ENCODE results near the gene FAM174B.

FAM174B gene

DNA sequence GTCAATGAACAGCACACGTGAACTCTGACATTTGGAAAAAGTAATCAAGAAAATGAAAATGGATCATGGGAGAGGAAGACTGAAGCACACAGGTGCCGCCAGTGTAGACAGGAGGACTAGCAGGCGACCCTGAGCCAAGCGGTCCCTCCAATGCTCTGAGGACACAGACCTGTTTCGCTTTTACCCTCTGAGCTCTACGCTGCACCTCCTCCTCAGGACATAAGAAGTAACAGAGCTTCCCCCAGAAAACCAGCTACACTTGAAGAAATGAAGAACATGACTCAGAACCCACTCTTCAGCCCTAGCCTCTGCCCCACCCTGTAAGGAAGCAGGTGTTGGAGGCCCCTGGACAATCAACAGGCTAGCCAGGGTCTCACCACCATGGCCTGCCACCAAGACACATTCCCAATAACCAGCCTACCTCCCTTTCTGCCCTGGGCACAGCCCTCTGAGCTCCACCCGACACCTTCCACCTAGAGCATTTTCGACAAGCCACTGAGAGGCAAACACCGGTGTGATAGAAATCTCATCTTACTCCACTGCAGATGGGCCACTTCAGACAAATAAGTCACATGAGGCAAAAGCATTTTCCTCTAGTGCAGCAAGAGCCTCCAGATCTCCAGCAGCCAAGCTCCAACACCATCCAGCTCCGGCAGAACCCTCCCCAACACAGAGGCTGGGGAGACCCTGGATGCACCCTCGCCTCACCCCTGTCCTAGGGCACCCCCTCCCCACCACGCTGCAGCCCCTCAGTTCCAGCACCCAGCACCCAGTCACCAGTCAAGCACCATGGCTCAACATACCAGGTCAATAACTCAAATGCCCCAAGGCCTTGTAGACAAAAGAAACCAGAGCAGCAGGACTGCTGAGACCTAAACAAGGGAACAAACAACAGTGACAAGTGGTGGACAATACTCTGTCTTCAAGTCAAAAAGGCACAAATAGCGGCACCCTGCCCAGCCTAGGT, 11.4 kb downstream of the FAM174B start:
- no peak for DNase-seq (ENCODE audit: low read depth in 3 of 3)

DNA sequence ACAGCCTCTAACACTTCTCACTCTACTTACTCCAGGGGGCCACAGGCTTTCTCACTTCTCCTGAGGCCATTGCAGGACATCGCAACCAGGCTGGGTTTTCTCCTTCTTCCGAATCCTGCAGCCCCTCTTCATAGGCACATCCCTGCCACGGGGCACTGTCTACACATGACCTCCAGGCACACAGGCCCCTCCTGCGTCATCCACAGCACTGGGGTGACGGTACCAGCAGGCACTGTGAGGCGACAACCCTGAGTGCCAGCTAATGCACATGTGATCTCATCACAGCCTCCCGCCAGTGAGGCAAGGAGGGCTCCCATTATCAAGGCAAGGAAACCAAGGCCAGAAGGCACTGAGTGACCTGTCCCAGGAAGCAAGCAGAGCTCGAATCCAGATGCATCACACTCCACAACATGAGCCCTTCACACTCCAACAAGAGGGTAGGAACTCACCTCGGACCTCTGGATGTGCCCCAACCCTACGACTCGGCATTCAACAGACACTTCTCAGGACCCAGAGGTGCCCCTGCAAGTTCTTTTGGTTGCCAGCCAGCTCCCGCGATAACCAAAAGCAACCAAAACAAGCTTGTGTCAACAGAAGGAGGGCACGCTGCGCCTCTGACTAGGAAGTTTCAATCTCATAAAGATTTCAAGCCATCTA, 16.7 kb downstream of the FAM174B start:
- no peak for DNase-seq (ENCODE audit: low read depth in 3 of 3)

DNA sequence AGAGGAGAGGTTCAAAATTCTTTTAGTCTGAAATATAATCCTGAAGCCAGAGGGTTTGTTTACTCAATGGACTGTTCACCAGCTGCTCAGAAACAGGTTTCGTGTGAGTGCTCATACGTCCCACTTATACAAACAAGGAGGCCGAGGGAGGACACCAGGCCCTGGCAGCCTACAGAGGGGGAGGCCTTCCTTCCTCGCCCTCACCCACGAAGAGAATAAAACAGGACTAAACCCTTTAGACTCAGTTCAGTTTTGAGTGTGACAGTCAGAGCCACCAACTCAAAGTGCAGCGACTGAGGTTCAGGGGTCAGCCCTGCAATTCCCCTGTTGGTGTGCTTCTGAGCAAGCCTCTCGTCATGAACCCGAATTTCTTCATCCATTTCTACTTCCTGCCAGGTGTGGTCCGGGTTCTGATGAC, 17.3 kb downstream of the FAM174B start:
- no peak for DNase-seq (ENCODE audit: low read depth in 3 of 3)

DNA sequence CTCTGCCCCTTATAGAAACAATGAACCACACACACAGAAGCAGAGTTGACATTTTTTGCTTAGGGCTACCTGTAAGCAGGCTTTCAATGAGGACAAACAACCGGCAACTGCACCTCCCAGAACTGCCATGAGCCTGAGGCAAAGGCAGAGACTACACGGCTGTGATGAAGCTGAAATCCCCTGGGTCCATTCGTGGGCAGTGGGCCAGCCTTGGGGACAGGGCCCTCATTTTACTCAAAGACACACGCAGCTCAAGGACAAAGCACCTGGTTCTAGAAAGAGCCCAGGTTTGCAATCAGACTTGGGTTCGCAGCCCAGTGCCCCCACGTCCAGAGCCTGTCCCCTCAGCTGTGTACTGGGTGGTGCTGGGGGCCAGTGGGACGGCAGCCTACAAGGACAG, 17.9 kb downstream of the FAM174B start:
- DNase-seq (ENCODE audit: low read depth in 3 of 3): no peak

DNA sequence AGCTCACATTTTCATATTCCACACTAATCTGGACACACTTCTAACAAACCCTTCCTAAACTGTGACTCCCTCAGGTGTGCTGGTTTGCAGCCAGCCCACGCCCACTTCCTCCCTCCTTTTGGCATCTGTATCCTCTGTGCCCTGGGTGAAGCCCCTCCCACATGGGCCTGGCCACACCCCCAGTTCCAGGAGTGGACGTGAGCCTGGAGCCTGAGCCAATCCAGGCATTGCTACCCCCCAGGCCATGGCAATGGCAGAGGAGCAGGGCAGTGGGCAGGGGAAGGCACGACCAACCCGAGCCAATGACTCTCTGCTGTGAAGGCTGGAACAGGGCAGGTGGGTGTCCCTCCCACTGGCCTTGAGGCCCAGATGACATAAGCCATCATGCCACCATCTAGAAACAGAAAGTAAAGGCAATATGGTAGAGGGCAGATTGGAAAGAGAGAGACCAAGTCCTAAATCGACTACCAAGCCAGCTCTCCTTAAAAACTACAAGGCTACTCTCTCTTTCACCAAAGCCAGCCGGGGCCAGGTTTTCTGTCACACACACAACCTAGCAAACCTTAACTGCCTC, 18.6 kb downstream of the FAM174B start:
- no peak for DNase-seq (ENCODE audit: low read depth in 3 of 3)

DNA sequence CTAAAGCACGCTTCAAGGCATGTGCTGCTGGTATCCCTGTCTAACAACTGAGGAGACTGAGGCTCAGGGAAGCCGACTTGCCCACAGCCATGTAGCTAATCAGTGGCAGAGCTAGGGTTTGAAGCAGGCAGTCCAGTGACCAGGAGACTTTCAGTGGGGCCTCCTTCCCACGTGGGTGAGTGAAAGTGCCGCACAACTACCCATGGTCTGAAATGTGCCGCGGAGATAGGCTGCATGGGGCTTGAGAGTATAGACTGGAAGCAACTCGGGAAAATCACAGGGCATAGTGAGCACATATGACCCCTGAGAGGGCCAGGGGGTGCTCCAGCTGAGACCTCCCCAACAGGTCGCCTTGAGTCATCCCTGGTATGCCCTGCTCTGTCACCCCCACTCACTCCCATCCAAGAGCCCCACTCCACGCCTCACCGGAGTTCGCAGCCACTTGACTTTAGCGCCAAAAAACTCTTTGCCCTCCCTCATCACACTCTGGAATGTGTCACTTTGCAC, 19.1 kb downstream of the FAM174B start:
- DNase-seq (ENCODE audit: low read depth in 3 of 3): no peak

DNA sequence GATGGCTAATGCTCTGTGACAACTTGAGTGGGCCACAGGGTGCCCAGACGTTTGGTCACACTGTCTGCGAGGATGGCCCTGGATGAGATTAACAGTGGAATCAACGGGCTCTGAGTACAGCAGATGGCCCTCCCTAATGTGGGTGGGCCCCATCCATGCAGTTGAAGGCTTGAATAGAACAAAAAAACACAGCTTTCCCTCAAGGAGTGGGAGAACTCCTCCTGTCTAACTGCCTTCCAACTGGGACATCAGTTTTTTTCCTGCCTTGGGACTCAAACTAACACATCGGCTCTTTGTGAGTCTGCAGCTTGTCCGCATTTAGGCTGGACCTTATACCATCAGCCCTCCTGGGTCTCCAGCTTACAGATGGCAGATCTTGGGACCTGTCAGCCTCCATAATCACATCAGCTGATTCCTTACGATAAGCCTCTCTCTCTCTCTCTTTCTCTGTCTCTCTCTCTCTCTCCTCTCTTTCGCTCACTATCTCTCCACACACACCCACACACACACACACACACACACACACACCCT, 20.8 kb downstream of the FAM174B start:
- DNase-seq (ENCODE audit: low read depth in 3 of 3): no peak

DNA sequence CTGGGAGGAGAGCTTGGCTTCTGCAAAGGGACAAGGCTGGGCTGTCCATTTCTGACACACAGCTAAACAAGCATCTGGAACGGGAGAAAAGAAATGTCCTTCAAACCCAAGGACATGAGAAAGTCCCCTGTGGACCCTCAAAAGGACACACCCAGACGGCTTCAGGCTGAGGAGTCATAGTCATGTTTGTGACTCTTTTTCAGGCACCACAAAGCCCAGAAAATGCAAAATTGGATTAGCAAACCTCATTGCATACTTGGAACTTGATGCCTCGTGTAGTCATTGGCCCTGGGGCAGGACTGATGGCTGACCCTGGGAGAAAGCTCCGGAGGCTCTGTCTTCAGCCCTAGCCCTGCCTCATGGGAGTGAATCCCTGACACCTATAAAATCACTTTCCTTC, 21.5 kb downstream of the FAM174B start:
- no peak for DNase-seq (ENCODE audit: low read depth in 3 of 3)

DNA sequence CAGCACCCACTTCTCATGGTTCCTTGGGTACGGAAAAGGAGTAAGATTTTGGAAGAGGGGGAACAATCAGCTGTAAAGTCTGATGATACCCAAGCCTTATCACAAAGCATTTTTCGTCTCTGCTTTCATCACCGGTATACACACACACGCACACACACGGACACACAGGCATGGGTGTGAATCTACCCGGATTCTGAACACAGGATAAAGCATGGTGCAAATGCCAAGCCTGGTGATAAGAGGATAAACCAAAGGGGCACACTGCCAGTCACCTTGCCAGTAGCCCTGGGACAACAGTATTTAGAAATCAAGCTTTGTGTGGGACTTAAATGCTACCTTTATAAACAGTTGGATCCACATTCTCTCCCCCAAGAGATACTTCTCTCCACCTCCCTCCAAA, 22.2 kb downstream of the FAM174B start:
- DNase-seq (ENCODE audit: low read depth in 3 of 3): no peak

DNA sequence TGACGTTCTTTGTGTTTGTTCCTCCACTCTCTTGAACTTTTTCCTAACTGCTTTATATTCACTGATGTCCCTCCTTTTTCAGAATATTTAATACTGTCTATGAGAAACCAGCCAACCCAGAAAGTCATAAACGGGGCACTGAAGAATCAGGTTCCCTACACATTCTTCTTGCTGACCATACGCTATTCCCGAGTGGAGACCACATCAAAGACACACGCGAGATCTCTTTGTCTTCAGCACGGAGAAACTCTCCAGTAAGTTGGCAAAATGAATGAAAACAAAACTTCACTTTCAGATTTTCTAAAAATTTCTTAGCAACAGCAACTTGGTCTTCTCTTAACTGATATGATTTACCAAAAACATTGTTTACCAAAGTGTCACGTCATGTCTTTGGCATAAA, 22.6 kb downstream of the FAM174B start:
- DNase-seq (ENCODE audit: low read depth in 3 of 3): no peak

DNA sequence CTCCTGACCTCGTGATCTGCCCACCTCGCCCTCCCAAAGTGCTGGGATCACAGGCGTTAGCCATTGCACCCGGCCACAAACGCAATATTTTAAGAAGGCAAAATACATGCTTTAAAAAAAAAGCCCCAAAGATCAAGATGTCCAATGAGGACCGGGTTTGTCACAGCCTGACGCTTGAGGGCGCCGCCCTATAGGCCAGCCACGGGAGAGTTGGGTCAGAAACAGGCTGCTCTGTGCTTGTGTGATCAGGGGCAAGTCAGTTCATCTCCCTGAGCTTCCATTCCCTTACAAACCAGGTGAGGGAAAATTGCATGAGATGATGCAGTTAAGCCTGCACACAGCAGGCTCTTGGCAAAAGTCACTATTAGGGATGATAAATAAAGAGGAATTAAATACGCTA, 23.9 kb downstream of the FAM174B start:
- no peak for DNase-seq (ENCODE audit: low read depth in 3 of 3)

DNA sequence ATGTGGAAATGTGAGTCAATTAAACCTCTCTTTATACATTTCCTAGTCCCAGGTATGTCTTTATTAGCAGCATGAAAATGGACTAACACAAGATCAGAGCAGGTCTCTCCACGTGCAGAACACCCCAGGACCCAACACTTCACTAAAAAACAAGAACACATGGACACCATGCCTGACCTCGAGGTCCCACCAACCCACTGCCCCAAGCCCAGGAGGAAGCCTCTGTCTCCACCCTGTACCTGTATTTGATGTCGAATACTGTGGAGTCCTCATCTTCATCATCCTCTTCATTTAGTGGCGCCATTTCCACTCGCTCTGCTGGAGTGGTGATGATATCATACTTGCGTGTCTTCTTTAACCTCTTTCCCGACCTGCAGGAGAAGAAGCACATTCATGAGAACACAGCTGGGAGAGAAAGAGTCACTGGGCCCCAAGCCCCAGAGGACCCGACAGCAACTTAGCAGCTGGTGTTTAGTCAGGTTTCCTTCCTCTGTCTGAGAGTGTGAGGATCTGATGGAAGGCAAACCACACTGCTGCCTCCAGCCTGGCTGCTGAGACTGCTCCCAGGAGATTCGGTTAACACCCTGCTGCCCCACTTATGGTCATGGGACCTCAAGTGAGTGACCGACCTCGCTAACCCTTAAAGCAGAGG, 25.5 kb downstream of the FAM174B start:
- DNase-seq (ENCODE audit: low read depth in 3 of 3): no peak

DNA sequence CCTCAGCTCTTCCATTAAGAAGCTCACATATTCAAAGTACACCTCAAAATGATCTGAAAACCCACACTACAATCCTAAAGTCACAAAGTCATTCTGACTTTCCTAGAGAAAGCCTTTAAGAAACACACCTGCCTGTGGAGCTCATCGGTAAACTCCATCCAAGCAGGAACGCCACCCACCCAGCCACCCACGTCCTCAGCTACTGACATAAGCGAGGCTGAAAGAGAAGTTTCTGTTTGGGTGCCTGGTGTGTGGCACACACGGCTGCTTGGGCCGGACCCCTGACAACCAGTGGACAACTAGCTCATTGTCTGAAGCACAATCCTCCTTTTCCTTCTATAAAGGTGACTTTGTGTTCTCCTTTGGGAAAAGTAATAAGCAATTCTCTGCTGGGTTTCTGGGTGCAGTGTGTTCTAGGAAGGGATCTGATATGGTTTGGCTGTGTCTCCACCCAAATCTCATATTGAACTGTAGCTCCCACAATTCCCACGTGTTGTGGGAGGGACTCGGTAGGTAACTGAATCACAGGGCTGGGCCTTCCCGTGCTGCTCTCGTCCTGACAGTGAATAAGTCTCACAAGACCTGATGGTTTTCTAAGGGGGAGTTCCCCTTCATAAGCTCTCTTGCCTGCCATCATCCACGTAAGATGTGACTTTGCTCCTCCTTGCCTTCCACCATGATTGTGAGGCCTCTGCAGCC, 26.1 kb downstream of the FAM174B start:
- DNase-seq (ENCODE audit: low read depth in 3 of 3): no peak

DNA sequence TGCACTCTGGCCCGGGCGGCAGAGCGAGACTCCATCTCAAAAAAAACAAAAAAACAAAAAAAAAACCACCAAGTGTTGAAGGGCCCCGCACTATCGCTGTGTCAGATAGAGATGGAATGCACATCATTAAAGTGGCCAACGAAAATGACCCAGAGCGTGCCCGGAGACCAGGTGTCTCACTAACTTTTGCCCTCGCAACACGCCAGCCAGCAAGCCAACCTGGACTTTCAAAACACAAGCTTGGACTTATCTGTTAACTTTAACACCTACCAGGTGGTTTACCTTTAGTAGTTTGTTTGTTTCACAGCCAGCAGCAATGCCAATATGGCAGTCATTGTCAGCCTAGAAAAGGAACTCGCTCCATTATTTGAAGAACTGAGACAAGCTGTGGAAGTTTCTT, 28.6 kb downstream of the FAM174B start:
- no peak for DNase-seq (ENCODE audit: low read depth in 3 of 3)

DNA sequence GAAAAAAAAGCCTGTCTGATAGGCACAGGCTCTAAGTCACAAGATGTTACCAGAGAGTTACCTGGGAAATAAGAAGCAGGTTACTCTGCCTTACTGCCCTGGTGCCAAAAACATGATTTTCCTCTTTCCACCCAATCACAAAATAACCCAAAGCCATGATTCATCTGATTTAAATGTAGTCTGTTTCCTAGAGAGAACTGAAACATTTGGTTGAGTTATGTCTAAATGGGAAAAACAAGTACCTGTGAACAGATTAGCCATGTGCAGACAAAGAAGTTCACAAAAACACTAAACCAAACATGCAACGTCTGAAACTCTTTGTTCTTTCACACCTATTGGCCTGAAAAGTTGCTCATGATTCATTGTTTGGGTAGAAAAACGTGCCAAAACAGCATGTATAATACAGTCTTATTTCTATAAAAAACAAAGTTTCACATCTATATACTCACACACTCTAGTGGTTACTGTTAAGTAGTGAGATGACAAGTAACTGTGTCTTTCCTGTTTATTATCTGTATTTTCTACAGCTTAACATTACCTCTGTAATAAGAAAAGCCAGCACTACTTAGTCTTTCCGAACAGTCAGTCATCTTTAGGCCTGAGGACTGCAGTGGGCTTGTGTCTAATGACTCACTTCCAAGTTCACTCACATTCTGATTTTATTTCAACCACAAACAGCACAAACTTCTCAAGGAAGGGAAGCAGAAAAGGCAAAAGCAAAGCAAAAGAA, 30.2 kb downstream of the FAM174B start:
- DNase-seq (ENCODE audit: low read depth in 3 of 3): no peak

DNA sequence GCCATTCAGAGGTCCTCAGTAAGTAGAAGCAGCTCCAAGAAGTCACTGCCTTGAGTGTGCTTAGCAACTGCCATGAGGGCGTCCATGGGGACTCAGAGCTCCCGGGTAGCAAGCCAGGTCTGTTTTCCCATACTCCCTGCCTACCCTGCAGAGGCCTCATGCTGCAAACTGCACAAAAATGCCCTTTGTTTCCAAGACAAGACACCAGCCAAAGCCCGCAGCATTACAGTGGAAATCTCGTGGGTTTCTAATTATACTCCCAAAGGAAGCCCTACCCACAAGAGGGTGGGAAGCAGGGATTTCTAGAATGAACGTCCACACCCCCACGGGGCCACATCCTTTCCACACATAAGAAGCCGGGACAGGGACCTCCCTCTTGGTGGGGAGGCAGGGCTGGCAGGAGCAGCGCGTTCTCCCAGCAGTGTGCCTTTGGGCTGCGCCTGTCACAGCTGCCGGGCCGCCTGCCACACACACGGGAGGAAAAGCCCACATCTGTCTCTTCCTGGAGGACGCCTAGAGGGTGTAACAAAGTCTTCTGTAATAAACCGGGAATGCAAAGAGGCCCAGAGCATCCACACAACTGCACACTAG, 31.1 kb downstream of the FAM174B start:
- DNase-seq (ENCODE audit: low read depth in 3 of 3): no peak

DNA sequence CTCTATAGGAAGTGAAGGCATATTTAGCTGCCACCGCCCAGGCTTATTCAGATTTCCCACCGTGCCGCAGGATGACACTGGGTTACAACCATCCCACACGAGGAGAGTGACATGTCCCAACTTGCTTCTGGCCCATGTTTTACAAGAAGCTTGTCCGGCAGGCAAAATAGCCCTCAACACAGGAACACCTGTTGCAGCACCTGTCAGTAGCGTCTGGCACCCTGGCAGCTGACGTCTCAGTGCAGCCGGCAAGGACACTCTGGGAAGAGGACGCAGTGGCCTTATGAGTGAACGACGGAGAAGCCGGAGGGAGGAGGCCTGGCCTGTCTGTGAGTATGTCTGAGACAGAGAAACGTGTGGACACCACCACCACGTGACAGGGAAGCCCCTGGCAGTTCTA, 32.1 kb downstream of the FAM174B start:
- no peak for DNase-seq (ENCODE audit: low read depth in 3 of 3)

DNA sequence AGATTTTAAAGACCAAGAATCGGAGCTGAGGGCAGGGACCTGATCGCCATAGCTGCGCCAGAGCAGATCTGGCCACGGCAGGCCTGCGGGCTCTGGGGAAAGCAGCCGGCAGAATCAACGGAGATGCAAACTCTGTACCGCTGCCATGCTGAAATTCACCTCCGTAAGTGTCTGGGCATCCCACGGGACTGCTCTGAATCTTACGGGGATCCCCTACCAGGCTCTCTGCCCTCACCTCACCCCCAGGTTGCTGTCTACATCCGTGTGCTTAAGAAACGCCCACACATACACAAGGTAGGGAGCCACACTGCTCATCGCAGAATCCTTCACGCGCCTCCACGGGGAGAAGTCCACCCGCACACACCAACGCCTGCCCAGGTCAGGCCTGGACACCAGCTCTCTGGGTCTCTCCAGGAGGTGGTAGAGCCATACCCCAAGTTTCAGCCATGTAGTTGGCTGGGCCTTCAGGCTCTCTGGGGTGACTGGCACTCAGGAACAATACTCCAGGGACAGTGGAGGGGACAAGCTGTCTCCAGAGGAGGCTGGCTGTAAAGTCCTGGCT, 33.5 kb downstream of the FAM174B start:
- no peak for DNase-seq (ENCODE audit: low read depth in 3 of 3)

DNA sequence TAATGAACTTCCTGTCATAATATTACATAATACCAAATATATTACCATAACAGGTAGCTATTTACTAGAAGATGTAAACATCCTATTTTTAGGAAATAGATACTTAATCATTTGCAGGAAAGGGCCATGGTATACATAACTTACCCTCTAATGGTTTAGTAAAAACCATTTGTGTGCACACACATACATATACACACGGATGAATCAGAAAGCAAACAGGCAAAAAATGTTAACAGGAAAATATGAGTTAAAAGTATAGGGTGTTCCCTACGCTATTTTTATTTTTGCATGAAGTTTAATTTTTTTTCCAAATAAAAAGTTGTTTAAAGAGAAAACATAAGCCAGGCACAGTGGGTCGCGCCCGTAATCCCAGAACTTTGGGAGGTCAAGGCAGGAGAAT, 34.6 kb downstream of the FAM174B start:
- no peak for DNase-seq (ENCODE audit: low read depth in 3 of 3)
